ENCODE results near the gene DUOX2.
"Not testable (repeated sequence)": the region's sequence is repeated elsewhere in the genome, so short reads cannot be mapped to it uniquely, and the experiment has no call there.

Gene DUOX2

DNA sequence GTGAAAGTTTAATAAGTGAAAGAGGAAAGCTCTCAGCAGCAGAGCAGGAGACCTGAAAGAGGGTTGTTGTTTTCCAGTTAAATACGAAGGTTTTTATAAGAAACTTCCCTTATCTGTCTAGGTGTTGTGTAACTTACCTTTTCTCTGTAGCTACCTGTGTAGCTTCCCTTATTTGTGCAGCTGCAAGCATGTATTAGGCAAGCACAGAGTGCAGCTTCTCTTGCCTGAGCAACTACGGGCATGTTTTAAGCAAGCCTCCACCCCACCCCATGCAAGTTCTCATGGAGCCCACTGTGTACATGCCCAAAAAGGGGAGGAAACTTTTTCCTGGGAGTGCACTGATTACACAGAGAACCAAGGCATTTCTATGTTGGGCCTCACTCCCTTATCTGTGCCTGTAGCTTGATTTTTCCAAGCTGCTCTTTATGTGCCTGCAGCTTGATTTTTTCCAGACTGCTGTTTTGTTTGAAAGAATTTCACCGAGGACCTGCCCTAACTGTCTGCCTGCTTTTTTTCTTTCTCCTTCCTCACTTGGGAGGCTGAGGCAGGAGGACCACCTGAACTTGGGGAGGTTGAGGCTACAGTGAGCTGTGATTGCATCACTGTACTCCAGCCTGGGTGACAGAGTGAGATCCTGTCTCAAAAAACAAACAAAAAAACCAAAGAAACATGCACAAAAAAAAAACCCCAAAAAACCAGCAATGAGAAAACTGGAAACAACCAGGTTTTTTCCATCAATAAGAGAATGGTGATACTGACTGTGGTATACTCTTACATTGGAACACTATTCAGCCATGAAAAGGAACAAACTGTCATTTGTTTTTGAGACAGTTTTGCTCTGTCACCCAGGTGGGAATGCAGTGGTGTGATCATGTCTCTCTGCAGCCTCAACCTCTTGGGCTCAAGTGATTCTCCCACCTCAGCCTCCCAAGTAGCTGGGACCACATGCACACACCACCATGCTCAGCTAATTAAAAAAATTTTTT is 55.0 kb downstream of the DUOX2 start:
- not testable (repeated sequence) for DNase-seq

DNA sequence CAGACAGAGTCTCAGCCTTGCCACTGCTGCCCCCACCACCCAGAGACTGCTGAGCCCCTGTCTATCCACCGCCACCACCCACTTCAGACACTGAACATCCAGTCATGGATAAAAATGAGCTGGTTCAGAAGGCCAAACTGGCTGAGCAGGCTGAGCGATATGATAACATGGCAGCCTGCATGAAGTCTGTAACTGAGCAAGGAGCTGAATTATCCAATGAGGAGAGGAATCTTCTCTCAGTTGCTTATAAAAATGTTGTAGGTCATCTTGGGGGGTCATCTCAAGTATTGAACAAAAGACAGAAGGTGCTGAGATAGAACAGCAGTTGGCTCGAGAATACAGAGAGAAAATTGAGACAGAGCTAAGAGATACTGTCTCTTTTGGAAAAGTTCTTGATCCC is 61.3 kb downstream of the DUOX2 start:
- not testable (repeated sequence) for DNase-seq

DNA sequence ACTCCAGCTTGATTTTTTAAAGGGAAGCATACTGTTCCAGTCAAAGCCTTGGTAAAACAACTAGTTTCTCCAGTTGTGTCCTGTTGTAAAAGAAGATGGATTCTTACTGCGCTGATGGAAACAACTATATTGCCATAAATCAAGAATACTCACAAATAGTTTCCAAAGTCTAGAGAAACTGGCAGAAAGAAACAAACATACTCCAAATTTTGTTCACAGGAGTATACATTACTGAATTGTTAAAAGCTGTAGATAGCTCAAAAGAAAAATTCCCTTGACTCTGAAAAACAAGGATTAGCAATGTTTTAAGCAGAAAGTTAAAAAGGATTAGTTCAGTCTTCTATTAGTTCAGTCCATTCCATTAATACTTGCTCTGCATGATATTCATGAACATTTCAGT is 63.4 kb downstream of the DUOX2 start:
- no peak for DNase-seq

DNA sequence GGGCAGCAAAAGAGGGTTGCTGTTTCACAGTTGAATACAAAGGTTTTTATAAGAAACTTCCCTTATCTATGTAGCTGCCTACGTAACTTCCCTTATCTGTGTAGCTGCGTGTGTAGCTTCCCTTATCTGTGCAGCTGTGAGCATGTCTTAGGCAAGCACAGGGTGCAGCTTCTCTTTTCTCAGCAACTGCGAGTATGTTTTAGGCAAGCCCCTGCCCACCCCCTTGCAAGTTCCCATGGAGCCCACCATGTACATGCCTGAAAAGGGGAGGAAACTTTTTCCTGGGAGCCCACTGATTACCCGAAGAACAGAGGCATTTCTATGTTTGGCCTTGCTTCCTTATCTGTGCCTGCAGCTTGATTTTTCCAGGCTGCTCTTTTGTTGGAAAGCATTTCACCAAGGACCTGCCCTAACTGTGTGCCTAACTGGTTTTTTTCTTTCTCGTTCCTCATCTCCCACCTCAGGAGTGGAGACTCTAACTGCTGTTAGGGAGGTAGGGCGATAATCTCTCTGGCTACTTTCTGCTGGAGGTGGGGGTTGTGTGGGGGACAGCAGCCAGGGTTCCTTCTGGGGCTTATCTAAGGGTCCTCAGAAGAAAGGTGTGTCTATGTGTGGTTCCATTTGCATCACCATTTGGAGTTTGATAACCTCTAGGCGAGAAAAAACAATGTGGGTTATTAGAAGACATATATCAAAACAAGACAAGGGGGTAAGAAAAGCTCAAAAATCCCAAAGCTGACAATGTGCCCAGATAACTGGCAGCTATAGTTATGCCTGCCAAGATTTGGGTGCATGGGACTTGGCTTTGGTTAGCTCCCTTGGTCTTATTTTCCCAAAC is 65.0 kb downstream of the DUOX2 start:
- no peak for DNase-seq

DNA sequence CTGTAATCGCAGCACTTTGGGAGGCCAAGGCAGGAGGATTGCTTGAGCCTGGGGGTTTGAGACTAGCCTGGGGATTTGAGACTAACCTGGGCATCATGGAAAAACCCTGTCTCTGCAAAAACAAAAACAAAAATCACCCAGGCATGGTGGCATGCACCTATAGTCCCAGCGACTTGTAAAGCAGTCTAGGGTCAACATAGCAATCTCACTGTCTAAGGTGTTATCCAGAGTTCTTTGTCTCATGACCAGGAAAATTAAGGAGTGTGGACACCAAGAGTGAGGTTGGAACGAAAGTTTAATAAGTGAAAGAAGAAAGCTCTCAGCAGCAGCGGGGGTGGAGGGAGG is 65.6 kb downstream of the DUOX2 start:
- DNase-seq, result not testable (repeated sequence)

DNA sequence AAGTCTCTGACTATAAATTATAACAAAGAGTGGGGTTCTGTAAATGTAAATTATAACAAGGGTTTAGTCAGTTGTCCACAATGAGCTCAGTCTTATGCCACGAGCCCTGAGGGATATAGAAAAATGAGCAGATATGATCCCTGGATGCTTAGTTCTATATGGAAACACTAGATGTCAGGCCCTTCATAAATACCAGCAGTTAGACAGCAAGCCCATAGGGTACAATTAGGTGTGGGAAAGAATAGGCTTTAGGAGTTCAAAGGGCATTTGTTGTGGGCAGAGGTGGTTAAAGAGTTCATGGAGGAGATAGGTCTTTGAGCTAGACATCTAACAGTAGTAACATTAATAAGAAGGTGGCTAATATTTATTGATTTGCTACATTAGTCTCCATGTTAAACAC is 69.7 kb downstream of the DUOX2 start:
- not testable (repeated sequence) for DNase-seq

DNA sequence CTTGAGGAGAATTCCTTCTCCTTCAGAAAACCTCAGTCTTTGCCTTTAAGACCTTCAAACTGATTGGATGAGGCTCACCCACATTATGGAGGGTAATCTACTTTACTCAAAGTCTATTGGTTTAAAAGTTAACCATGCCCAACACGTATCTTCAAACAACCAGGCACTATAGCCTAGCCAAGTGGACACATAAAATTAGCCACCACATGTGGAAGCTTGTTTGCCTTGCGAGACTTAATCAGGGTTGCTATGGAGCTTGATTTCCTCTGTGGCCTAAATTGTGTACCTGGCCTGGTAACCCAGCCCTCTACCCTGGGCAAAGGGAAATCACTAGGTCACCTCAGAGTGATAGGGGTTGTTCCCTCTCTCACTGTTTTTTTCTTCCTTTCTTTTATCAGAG is 71.1 kb downstream of the DUOX2 start:
- DNase-seq, result not testable (repeated sequence)
